Stomach (tissue), 4 donors: ENCODE results near the gene CHPF2.

Experiments
- POLR2A ChIP-seq, 4 donors: fragments of 450-650 bp; IDR thresholded peaks; one replicate each; pipeline ENCODE4 v1.6.1; 2016; ENCODE audit warnings: antibody characterized with exemption in 4 of 4, control low read depth in 2 of 4, mild to moderate bottlenecking in 1 of 4, moderate library complexity in 1 of 4
- POLR2AphosphoS5 ChIP-seq, 3 donors: sonication (generic); formaldehyde crosslinking; IDR thresholded peaks; one replicate each; pipeline ENCODE4 v1.6.1; 2016; ENCODE audit warnings: antibody characterized with exemption in 3 of 3

DNA sequence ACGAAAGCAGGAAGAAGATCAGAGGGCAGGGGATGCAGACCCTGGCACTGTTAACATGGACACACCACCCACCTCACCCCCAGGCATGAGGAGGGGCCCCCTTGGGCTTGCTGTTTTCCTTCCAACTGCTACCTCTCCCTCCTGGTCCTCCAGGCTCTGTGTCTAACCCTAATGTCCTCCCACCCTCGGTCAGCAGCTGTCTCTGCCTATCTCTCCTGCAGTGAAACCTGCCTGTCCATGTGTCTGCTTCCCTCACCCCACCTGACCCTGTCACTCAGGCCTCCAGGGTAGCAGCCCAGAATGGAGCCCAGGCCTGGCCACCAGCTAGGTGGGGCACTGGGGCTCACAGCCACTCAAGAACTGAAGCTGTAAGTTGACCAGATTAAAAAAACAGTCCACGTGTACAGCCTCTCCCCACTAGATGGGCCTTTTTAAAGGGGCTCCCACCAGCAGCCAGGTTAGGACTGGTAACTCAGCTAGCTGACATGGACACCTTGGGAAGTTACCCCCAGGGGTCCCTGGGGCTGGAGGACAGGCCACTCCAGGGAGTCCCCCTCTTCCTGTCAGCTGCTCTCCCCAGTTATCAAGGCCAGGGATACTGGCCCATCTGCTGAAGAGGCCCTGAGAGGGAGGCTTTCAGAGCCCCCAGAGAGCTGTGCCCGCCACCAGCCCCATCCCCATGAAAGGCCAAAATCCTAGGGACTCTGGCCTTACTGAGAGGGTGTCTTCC, 14.7 kb downstream of the CHPF2 start:
- no peak for TF ChIP-seq POLR2A (IDR thresholded peaks at IDR 0.05)
- no peak for TF ChIP-seq POLR2AphosphoS5 (IDR thresholded peaks at IDR 0.05)
